Mesodermal cell (in vitro differentiated cells): ENCODE results near the gene EFNA3.

Experiments
- H3K27ac ChIP-seq: 2 replicates; pipeline ENCODE4 v1.7.0; 2013; ENCODE audit warnings: mild to moderate bottlenecking, low read depth, low read length, moderate library complexity; ENCODE audit not compliant: severe bottlenecking
- H3K36me3 ChIP-seq: 2 replicates; pipeline ENCODE4 v1.7.1; 2013; ENCODE audit warnings: mild to moderate bottlenecking, low read length, moderate library complexity; ENCODE audit not compliant: control insufficient read depth, insufficient read depth
- H3K4me1 ChIP-seq: one replicate; pipeline ENCODE4 v1.7.1; 2013; ENCODE audit warnings: mild to moderate bottlenecking, low read length; ENCODE audit not compliant: insufficient read depth, control insufficient read depth, poor library complexity, severe bottlenecking
- H3K4me3 ChIP-seq: 2 replicates; pipeline ENCODE4 v1.7.0; 2013; ENCODE audit warnings: low read length, control low read depth, mild to moderate bottlenecking; ENCODE audit not compliant: insufficient read depth, poor library complexity, severe bottlenecking; ENCODE audit errors: extremely low read depth
- H3K9me3 ChIP-seq: 2 replicates; pipeline ENCODE4 v1.7.1; 2013; ENCODE audit warnings: mild to moderate bottlenecking, low read length, moderate library complexity; ENCODE audit not compliant: control insufficient read depth
- WGBS, 2 experiments: methylation state at CpG; one replicate each; pipeline ENCODE4 v1.1.5; 2013; ENCODE audit warnings: missing lambda C conversion rate in 2 of 2; ENCODE audit not compliant: insufficient coverage in 2 of 2; 5-methylcytosine and 5-hydroxymethylcytosine counted together

EFNA3 gene

GRCh38 chr1:155069551-155070157, 9.0 kb upstream of the EFNA3 start:
- Histone ChIP-seq H3K36me3 (peaks cover 34% of the 10 kb centered on the region), H3K27ac (no peak overlapping the region), H3K4me1 (peaks cover 44% of the 10 kb centered on the region), H3K4me3 (no peak overlapping the region), H3K9me3 (no peaks in the 10 kb centered on the region)
- WGBS, 2 experiments, result 40% methylated on average over 3 of the region's 7 CpGs; no CpG with 5 or more reads in 1 of the 2 experiments

GRCh38 chr1:155070158-155070621, 8.4 kb upstream of the EFNA3 start:
- Histone ChIP-seq H3K9me3 (no peaks in the 10 kb centered on the region), H3K36me3 (peaks cover 34% of the 10 kb centered on the region), H3K27ac (no peak overlapping the region), H3K4me1 (peaks cover 40% of the 10 kb centered on the region), H3K4me3 (peak overlapping the region; percentile 26)
- WGBS, 2 experiments, result 26 to 44% methylated on average over 9 to 18 of the region's 28 CpGs

- peaks cover 34% of the 10 kb centered on the region for H3K36me3 ChIP-seq
- 11 to 12% methylated on average over 38 to 45 of the region's 61 CpGs for WGBS, 2 experiments
- H3K4me3 ChIP-seq, result peak overlapping the region; percentile 26
- no peak overlapping the region for H3K27ac ChIP-seq
- H3K4me1 ChIP-seq, result peaks cover 40% of the 10 kb centered on the region
- H3K9me3 ChIP-seq, result no peaks in the 10 kb centered on the region
Measured at GRCh38 chr1:155070721-155071569, 7.7 kb upstream of the EFNA3 start.

GRCh38 chr1:155071701-155072100, 6.9 kb upstream of the EFNA3 start:
- H3K27ac ChIP-seq, result no peak overlapping the region
- H3K36me3 ChIP-seq, result peaks cover 27% of the 10 kb centered on the region
- WGBS, 2 experiments, result 25 to 32% methylated on average over 7 to 11 of the region's 14 CpGs
- no peak overlapping the region for H3K4me3 ChIP-seq
- peaks cover 36% of the 10 kb centered on the region for H3K4me1 ChIP-seq
- H3K9me3 ChIP-seq, result no peaks in the 10 kb centered on the region

GRCh38 chr1:155072531-155073289, 5.9 kb upstream of the EFNA3 start:
- Histone ChIP-seq H3K9me3 (no peaks in the 10 kb centered on the region), H3K27ac (no peak overlapping the region), H3K4me3 (no peak overlapping the region), H3K4me1 (peaks cover 36% of the 10 kb centered on the region), H3K36me3 (peaks cover 19% of the 10 kb centered on the region)
- WGBS, 2 experiments, result 56 to 58% methylated on average over 5 to 6 of the region's 7 CpGs

GRCh38 chr1:155073377-155074242, 5.0 kb upstream of the EFNA3 start:
- Histone ChIP-seq H3K9me3 (no peaks in the 10 kb centered on the region), H3K4me1 (peaks cover 38% of the 10 kb centered on the region), H3K36me3 (peaks cover 10% of the 10 kb centered on the region), H3K4me3 (no peak overlapping the region), H3K27ac (no peak overlapping the region)
- 100% methylated on average over 1 to 2 of the region's 3 CpGs for WGBS, 2 experiments

GRCh38 chr1:155075535-155075934, 3.1 kb upstream of the EFNA3 start:
- WGBS, 2 experiments, result 49 to 71% methylated on average over 1 to 3 of the region's 5 CpGs

GRCh38 chr1:155076371-155076770, 2.3 kb upstream of the EFNA3 start:
- Histone ChIP-seq H3K9me3 (no peaks in the 10 kb centered on the region), H3K36me3 (no peaks in the 10 kb centered on the region), H3K27ac (no peak overlapping the region), H3K4me1 (peaks cover 22% of the 10 kb centered on the region), H3K4me3 (no peak overlapping the region)
- WGBS, 2 experiments, result 89 to 100% methylated on average over 1 of the region's 1 CpG

More at GRCh38 chr1:155075535-155075934, 3.1 kb upstream of the EFNA3 start:
- Histone ChIP-seq H3K4me3 (no peak overlapping the region), H3K4me1 (peaks cover 29% of the 10 kb centered on the region), H3K27ac (no peak overlapping the region), H3K9me3 (no peaks in the 10 kb centered on the region), H3K36me3 (no peaks in the 10 kb centered on the region)

- H3K9me3 ChIP-seq, result no peaks in the 10 kb centered on the region
- H3K4me3 ChIP-seq, result no peak overlapping the region
- H3K36me3 ChIP-seq, result no peaks in the 10 kb centered on the region
- H3K4me1 ChIP-seq, result peaks cover 20% of the 10 kb centered on the region
- 90% methylated on average over 2 to 3 of the region's 3 CpGs for WGBS, 2 experiments
- H3K27ac ChIP-seq, result no peak overlapping the region
Measured at GRCh38 chr1:155077346-155077745, 1.3 kb upstream of the EFNA3 start.
